Breast epithelium (tissue), 4 donors: Measurements from ENCODE around the gene PRPSAP2. TPM values are rescaled to one million over a fixed set of nuclear protein-coding genes. Genes with fewer than 3 reads are reported as not detected.

Experiments used
- DNase-seq, 2 donors: peaks; one replicate each; pipeline ENCODE4 v3.0.0-alpha.2; 2019; ENCODE audit warnings: low spot score in 2 of 2
- H3K27ac ChIP-seq, 2 donors: fragments of 200-600 bp; sonication (generic) in 1 of 2; one replicate each; pipeline ENCODE4 v1.5.1; 2016 to 2019; ENCODE audit warnings: mild to moderate bottlenecking in 1 of 2
- H3K27me3 ChIP-seq, 2 donors: fragments of 200-600 bp; sonication (generic) in 1 of 2; one replicate each; pipeline versions ENCODE4 v1.5.1 to v1.6.0; 2017 to 2019; ENCODE audit warnings: control low read depth in 1 of 2, mild to moderate bottlenecking in 1 of 2
- H3K36me3 ChIP-seq: fragments of 200-600 bp; one replicate; pipeline ENCODE4 v1.5.1; 2019
- H3K4me1 ChIP-seq, 2 donors: fragments of 200-600 bp; sonication (generic); one replicate each; pipeline ENCODE4 v1.5.1; 2016 to 2019; ENCODE audit warnings: control low read depth in 1 of 2
- H3K4me3 ChIP-seq, 3 donors: fragments of 200-600 bp; sonication (generic); 1 replicate in 2 of 3; 2 replicates in 1 of 3; pipeline ENCODE4 v1.5.1; 2016 to 2019; ENCODE audit warnings: mild to moderate bottlenecking in 3 of 3, moderate library complexity in 2 of 3
- H3K9me3 ChIP-seq, 2 donors: fragments of 200-600 bp; sonication (generic) in 1 of 2; one replicate each; pipeline ENCODE4 v1.5.1; 2016 to 2019; ENCODE audit warnings: control low read depth in 1 of 2
- CTCF ChIP-seq, 3 donors: fragments of 450-650 bp; IDR thresholded peaks; one replicate each; pipeline ENCODE4 v1.5.1; 2016 to 2017; ENCODE audit warnings: antibody characterized with exemption in 3 of 3, mild to moderate bottlenecking in 3 of 3, moderate library complexity in 3 of 3
- POLR2A ChIP-seq: fragments of 450-650 bp; IDR thresholded peaks from one replicate; pipeline ENCODE4 v1.6.1; 2016; ENCODE audit warnings: antibody characterized with exemption, mild to moderate bottlenecking, moderate library complexity
- POLR2AphosphoS5 ChIP-seq, 3 donors: sonication (generic); formaldehyde crosslinking; IDR thresholded peaks; one replicate each; pipeline ENCODE4 v1.6.1; 2017; ENCODE audit warnings: antibody characterized with exemption in 3 of 3
- intact Hi-C: fragments of 100-400 bp; cut with DNase I; formaldehyde crosslinking; loops from one replicate; pipeline ENCODE4 v1.15.1; 2023; ENCODE audit warnings: low total_unique reads
- total RNA-seq, 3 donors: library from RNA; depleted of rRNA; stranded (reverse); fragments of >200 nt; gene quantifications; one replicate each; pipeline ENCODE4 v1.1.0, GENCODE V29; 2016

Gene PRPSAP2
- total RNA-seq, 3 donors from 2014 or later = 16.0 to 41.3 (median 23.3) TPM

DNA sequence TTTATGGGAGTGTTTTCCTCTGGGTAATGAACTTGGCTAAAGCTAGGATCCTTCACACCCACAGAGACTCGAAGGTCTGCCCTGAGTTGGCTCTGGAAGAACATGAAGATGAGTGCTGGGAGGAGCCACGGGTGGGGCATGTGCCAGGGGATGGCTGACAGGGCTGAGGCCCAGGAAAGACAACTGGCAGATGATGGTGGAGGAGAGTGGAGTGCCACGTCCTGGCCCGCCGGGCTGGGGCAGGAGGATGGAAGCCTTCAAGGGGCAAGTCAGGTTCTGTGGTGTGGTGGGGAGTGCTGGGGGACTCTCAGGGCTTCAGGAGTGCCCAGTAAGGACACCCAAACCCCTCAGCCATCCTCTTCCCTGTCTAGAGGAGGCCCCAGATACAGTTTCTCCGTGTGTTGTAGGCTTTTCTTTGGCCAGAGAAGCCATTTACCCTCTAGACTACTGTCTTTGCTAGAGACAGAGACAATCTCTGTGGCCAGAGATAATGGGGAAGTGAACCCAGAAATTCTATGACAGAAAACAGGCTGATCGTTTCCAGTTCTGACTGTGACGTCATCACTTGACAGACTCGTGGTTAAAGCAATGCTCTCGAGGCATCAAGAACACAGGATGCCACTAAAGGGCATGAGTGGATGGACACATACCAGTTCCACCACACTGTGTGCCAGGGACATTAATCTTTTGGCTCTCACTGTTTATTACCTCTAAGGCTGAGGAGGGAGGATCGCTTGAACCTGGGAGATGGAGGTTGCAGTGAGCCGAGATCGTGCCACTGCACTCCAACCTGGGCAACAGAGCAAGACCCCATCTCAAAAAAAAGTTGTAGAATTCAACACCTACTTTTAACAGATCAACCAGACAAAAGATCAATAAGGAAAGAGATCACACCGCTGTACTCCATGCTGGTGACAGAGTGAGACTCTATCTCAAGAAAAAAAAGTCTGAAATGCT is 75.4 kb downstream of the PRPSAP2 start:
- DNase-seq = no peak
- peaks cover 4% of the 10 kb centered on the region for H3K36me3 ChIP-seq
- TF ChIP-seq CTCF (IDR thresholded peaks at IDR 0.05) (no peak), POLR2AphosphoS5 (IDR thresholded peaks at IDR 0.05) (no peak), POLR2A (no peak)
- H3K27ac ChIP-seq = no peak overlapping the region
- no peak overlapping the region for H3K4me3 ChIP-seq
- no peaks in the 10 kb centered on the region for H3K4me1 ChIP-seq
- no peaks in the 10 kb centered on the region for H3K9me3 ChIP-seq
- H3K27me3 ChIP-seq = no peaks in the 10 kb centered on the region
- intact Hi-C loops = no loop called here

GRCh38 chr17:18937981-18938691 is 80.2 kb downstream of the PRPSAP2 start:
- H3K9me3 ChIP-seq = no peaks in the 10 kb centered on the region
- TF ChIP-seq CTCF (IDR thresholded peaks at IDR 0.05) = no peak
- no peak for TF ChIP-seq POLR2AphosphoS5 (IDR thresholded peaks at IDR 0.05)
- no peak for TF ChIP-seq POLR2A
- intact Hi-C loops = no loop called here

DNA sequence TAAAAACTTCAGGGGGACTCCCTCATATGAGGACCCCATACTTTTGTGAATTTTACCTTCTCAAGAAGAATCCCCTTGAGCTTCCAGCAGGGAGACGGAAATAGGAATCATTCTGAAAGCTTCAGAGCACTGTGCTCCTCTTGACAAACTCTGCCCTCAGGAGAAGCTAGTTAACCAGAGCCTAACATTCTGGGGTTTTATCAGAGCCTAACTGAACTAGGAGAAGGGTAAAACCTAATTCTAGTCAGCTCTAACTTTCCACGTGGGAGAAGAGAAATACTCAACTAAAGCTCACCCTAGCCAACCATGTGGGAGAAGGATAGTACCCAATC is 80.7 kb downstream of the PRPSAP2 start:
- no peak overlapping the region for H3K4me3 ChIP-seq
- TF ChIP-seq POLR2AphosphoS5 (IDR thresholded peaks at IDR 0.05) (no peak), POLR2A (no peak), CTCF (IDR thresholded peaks at IDR 0.05) (no peak)
- no peaks in the 10 kb centered on the region for H3K9me3 ChIP-seq
- no peak overlapping the region for H3K27ac ChIP-seq
- H3K27me3 ChIP-seq = no peaks in the 10 kb centered on the region
- no peak for DNase-seq
- intact Hi-C loops = no loop called here
- no peaks in the 10 kb centered on the region for H3K36me3 ChIP-seq
- no peaks in the 10 kb centered on the region for H3K4me1 ChIP-seq

More at GRCh38 chr17:18937981-18938691, 80.2 kb downstream of the PRPSAP2 start:
- Histone ChIP-seq H3K27me3 (no peaks in the 10 kb centered on the region), H3K27ac (no peak overlapping the region), H3K4me3 (no peak overlapping the region), H3K4me1 (no peaks in the 10 kb centered on the region), H3K36me3 (no peaks in the 10 kb centered on the region)
- DNase-seq = no peak

DNA sequence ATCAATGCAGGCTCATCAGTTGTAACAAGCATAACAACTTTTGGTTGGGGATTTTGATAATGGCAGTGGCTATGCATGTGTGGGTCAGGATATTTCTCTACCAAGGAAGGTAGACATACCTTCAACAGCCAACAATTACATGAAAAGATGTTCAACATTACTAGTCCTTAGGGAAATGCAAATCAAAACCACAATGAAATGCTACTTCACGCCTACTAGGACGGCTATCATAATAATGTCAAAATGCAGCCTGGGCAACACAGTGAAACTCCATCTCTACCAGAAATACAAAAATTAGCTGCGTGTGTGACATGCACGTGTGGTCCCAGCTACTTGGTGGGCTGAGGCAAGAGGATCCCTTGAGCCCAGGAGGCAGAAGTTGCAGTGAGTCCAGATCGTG is 86.7 kb downstream of the PRPSAP2 start:
- intact Hi-C loops = no loop called here

More for the DNA sequence above, 86.7 kb downstream of the PRPSAP2 start:
- no peak for DNase-seq
- Histone ChIP-seq H3K9me3 (no peaks in the 10 kb centered on the region), H3K4me1 (no peaks in the 10 kb centered on the region), H3K27me3 (peaks cover 0 to 15% of the 10 kb centered on the region in 2 donors), H3K36me3 (no peaks in the 10 kb centered on the region), H3K4me3 (no peak overlapping the region), H3K27ac (no peak overlapping the region)
- TF ChIP-seq POLR2AphosphoS5 (IDR thresholded peaks at IDR 0.05) (no peak), CTCF (IDR thresholded peaks at IDR 0.05) (no peak), POLR2A (no peak)
